GM21526 (cell line): ENCODE results near the gene CDH10.

Experiments
- ATAC-seq: cut with Tn5 transposase; IDR thresholded peaks from one replicate; pipeline ENCODE4 v1.9.1; 2021; ENCODE audit warnings: moderate library complexity; ENCODE audit not compliant: unreplicated experiment, low FRiP score

CDH10 gene

GRCh38 chr5:24644761-24645160 lies at the start of gene CDH10:
Gene CDH10 (minus strand): TSS chr5:24644978. CDS start chr5:24593490, 51,488 bp downstream.
- ATAC-seq, result no peak

DNA sequence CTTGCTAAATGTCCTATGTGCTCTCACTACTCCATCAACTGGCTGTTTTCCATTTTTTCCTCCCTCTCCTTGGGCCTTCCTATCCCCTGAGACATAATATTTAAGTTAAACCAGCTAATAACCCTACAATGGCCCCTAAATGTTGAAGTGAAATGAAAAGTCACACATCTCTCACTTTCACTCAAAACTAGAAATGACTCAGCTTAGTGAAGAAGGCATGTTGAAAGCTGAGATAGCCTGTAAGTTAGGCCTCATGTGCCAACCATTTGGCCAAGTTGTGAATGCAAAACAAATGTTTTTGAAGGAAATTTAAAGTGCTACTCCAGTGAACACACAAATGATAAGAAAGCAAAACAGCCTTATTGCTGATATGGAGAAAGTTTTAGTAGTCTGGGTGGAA lies 48.8 kb upstream of the CDH10 start:
- ATAC-seq, result no peak

DNA sequence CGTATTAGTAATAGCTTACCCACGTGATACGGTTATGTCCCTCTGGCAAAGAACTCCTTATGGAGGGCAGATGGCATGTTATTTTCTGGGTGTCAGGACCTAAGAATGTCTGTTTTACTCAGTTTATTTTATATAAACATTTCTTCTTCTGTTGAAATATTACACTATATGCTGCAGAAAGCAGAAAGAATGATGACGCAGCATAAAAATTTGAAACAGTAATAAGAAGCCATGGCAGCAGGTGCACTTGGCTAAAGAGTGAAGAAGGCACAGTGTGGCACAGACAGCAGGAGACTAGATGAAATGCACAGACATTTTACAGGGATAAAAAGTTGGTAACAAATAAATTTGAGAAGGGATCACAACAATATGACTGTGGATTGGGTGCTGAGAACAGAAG lies 46.3 kb upstream of the CDH10 start:
- ATAC-seq, result no peak

DNA sequence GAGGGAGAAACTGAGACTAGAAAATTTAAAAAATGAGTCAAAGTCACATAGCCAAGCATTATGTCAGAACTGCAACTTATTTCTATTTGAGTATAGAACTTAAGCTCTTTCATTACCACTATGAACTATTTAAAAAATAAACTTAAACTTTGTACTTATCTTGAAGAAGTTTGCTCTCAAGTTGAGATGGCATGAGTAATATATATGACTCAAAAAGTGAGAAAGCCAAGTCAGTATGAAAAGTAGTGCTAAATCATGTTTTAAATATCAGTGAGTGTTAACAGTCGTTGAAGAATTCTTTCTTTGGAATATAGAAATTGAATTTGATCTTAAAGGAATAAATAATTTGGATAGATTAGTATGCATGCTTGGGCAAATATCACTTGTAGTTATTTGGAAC lies 36.3 kb upstream of the CDH10 start:
- no peak for ATAC-seq

GRCh38 chr5:24668050-24668449 lies 23.3 kb upstream of the CDH10 start:
- ATAC-seq, result no peak

DNA sequence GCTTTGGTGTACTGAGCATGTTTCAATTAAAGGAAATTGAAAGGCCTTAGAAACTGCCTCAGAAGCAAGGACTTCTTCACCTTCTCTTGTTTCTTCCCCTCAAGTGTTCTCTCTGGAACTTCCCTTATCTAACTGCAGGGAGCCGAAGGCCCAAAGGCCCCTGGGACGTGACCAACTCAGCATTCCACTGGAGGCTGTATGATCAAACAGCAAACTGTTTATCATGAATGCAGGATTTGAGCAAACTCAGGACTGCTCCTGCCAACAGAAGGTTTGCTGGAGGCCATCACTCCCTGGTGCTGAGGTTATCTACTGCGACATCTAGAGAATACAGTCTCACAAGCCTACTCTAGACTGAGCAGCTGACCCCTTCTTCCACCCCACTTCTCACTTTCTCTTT lies 4.8 kb upstream of the CDH10 start:
- no peak for ATAC-seq

DNA sequence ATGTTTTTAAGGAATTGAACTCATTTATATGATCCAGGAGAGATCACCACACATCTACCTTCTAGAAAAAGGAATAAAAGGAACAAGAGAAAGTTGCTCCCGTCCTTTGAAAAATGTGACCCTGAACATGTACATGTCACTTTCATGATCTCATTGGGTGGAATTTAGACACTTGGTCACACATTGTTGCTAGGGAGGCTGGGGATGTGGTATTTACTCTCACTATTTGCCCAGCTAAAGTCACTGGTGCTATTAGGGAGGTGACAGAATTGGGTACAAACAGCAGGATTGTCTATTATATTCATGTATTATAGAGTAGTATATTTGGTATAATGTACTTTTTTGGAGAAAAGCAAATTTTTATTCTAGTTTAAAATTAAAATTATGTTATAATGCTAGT lies 2.1 kb upstream of the CDH10 start:
- no peak for ATAC-seq

DNA sequence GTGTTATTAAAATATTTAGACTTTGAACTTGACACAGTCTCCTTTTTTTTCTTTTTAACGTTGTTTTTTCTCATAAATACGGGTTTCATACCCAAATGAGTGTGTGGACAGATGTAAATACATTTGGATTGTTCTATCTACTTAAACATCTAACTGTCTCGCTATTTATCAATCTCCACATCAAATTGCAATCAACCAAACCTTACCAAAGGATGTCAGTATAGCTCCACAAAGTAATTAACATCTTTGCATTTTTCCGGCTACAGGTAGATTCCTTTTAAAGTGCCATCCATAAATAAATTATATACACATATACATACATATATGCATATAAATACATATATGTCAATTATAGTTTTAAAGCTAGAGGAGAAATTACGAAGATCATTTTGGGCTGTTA lies 705 bp upstream of the CDH10 start:
- no peak for ATAC-seq

DNA sequence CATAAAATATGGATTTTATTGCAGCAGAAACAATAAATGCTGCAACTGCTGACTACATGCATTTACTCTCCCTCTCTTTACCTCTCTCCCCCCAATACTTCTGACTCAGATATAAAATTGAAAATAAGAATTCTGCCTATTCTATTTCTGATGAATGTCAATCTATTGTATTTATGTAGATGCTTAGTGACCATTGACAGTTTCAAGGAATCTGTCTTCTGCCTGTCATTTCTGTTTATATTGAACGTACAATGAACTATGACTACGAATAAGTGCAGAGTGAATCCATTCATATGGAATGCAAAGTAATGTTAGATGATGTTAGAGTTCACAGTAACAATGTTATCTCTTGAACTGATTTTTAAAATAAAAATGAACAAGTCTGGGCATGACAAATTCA lies 898 bp downstream of the CDH10 start:
- ATAC-seq, result no peak

DNA sequence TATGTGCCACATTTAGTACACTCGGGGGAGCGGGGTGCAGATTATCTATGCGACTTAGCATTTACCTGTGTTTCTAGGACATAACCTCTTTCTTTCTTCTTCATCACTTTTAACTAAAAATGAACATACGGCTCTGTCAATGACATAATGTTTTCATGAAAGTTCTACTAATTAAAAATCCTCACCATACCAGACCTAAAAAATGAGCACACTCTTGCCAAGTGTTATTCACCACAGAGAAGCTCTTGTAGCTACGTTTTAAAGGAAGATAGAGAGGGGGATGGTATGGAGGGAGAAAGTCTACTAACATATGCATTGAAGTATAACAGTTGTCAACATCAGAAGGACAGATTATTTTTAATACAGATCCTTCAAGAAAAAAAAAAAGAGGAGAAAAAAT lies 1.6 kb downstream of the CDH10 start:
- no peak for ATAC-seq

GRCh38 chr5:24642022-24642421 lies 2.8 kb downstream of the CDH10 start:
- no peak for ATAC-seq

DNA sequence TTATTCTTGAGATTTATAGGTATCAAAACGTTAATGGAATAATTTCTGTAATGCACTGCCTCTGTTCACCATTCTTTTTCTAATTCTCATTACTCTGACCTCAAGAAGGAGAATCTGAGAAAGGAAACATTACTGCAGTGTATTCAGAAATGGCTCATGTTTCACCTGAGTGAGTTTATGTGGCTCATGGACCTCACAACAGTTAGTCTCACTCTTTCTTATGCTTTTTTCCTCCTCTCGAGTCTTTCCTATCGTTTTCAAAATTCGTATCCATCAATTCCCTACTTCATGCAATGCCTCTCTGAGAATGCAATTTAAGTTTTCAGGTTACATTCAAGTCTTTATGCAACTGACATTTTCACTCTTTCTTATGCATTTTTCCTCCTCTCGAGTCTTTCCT lies 9.6 kb downstream of the CDH10 start:
- no peak for ATAC-seq

DNA sequence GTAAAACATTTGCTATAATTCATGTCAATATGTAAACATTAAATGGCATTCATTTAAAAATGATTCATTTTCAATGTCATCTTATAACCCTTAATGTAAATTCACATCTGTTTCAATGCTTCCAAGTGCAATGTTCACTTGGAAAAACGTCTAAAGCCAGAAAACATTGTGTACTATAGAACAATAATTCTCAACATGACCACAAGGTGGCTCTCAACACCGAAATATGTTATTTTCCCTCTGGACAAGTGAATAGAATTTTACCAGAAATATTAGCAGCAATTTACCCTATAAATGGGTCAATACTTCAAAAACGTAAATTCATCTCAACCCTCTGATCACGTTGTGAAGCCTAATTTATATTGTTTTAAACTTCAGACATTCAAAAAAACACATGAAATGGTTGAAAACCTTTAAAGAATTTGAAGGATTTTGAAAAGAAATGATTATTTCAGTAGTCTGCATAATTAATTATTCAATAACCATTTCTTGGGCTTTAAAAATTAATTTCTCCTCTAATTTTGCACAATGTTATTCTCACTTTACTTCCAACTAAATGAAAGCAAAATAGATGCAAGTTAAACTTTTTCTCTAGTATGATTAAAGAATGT lies 11.0 kb downstream of the CDH10 start:
- ATAC-seq, result no peak

DNA sequence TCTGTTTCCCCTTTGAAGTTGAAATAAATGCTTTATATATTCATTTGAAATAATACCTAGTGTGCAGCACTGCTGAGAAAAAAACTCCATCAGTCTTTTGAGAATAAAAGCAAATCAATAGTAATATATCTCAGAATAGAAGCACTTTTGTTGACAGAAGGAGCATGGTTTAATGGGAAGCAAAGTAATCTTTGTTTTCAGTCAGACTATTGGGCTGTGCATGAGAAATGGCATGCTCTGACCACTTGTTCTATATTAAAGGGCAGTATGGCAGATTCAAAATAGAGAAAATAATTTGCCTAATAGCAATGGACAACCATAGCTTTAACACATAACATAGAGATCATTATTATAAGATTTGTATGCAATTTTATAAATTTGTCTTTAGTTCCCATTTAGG lies 12.4 kb downstream of the CDH10 start:
- no peak for ATAC-seq

- ATAC-seq, result no peak
Measured at GRCh38 chr5:24630918-24631317, 13.9 kb downstream of the CDH10 start.

DNA sequence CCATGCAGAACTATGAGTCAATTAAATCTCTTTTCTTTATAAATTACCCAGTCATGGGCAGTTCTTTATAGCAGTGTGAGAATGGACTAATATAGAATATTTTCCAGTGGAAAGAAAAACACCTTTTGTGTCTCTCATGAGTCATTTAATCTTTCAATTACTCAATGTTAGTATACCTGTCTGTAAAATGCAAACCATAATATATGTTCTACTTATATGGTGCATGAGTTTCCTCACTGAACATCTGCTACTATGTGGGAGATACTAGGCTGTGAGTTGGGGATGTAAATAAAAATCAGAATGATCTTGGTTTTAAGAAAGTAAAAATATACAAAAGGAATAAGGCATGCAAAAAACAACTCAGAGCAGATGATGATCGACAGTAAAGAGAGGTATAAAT lies 15.0 kb downstream of the CDH10 start:
- ATAC-seq, result no peak

GRCh38 chr5:24624872-24625271 lies 19.9 kb downstream of the CDH10 start:
- ATAC-seq, result no peak

GRCh38 chr5:24623624-24624023 lies 21.2 kb downstream of the CDH10 start:
- ATAC-seq, result no peak

DNA sequence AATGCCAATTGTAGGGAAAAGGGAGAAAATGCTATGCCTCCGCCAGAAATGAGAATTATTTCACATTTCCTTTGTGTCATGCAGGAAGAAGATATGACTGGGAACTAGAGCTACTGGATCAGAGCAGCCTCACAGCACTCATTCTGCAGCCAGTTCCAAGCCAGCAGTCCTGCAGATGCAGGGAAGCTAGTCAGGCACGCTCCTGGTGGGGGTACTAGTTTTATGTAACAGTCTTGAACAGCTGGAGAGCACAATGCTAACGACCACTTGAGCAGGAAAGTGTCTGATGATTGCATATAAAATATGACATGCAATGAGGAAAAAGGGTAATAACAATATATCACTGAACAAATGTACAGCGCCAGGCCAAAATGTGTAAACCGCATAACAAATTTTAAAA lies 21.7 kb downstream of the CDH10 start:
- no peak for ATAC-seq

- no peak for ATAC-seq
Measured at GRCh38 chr5:24621792-24622191, 23.0 kb downstream of the CDH10 start.

GRCh38 chr5:24616566-24616965 lies 28.2 kb downstream of the CDH10 start:
- no peak for ATAC-seq

DNA sequence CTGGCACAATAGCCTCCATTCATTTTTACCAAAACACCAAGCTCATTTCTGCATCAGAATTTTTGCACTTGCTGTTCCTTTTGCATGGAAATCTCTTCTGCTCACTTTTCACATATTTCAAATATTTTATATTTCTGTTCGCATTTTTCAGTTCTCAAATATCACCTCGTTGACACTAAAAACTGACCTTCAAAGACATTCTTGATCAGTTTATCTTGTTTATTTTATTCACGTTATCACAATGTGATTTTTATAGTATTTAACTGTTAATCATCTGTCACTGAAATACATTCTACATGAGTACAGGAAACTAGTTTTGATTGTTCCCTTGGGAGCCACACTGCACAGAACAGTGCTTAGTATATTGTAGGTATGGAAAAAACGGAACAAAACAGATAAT lies 29.6 kb downstream of the CDH10 start:
- no peak for ATAC-seq

- no peak for ATAC-seq
Measured at GRCh38 chr5:24609706-24610105, 35.1 kb downstream of the CDH10 start.
